ENCODE results near the gene CDC45. TPM values are rescaled to one million over a fixed set of nuclear protein-coding genes. Genes with fewer than 3 reads are reported as not detected.
"Not testable (repeated sequence)": the region's sequence is repeated elsewhere in the genome, so short reads cannot be mapped to it uniquely, and the experiment has no call there.

The CDC45 gene
- total RNA-seq, 2 donors from 2014 or later: 2.7 to 7.0 TPM

DNA sequence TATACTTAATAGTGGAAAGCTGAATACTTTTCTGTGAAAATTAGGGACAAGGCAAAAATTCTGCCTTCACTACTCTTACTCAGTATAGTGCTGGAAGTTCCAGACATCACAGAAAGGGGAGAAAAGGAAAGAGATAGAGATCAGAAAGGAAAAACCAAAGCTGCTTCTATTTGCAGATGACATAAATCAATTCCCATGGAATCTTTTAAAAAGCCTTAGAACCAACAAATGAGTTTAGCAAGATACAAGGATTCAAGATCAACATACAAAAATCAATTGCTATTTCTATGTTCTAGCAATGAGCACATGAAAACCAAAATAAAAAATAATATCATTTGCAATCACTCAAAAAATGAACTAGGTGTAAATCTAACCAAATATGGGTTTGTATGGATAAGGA is 60.7 kb downstream of the CDC45 start:
- intact Hi-C loops (cut with DNase I, micrococcal nuclease): no loop called here
- ATAC-seq (no peak), DNase-seq (no peak)

- DNase-seq (peak; percentile 65 to 72), ATAC-seq (peak; percentile 100)
- intact Hi-C loops (cut with DNase I, micrococcal nuclease): no loop called here
Observed at GRCh38 chr22:19543970-19544708, 64.4 kb downstream of the CDC45 start.

DNA sequence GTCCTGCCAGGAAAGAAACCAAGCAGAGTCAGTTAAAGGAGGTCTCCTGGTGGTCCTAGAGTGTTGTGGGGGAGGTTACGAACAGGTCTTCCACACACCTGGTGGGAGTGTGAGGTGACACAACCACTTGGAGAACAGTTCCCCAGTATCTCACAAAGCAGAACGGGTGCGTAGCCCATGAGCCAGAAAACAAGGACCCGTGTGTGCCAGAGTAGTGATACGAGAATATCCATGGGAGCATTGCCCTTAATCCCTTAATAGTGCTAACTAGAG is 66.2 kb downstream of the CDC45 start:
- intact Hi-C loops (cut with DNase I, micrococcal nuclease): no loop called here
- DNase-seq (no peak), ATAC-seq (no peak)

DNA sequence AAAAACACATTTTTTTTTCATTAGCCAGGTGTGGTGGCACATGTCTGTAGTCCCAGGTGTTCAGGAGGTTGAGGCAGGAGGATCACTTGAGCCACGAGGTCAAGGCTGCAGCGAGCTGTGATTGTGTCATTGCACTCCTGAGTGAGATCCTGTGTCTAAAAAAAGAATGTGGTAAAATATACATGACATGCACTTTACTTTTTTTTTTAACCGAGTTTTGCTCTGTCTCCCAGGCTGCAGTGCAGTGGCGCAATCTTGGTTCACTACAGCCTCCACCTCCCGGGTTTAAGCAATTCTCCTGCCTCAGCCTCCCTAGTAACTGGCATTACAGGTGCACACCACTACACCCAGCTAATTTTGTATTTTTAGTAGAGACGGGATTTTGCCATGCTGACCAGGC is 67.0 kb downstream of the CDC45 start:
- intact Hi-C loops (cut with DNase I, micrococcal nuclease): no loop called here
- no peak for ATAC-seq
- DNase-seq: no peak

DNA sequence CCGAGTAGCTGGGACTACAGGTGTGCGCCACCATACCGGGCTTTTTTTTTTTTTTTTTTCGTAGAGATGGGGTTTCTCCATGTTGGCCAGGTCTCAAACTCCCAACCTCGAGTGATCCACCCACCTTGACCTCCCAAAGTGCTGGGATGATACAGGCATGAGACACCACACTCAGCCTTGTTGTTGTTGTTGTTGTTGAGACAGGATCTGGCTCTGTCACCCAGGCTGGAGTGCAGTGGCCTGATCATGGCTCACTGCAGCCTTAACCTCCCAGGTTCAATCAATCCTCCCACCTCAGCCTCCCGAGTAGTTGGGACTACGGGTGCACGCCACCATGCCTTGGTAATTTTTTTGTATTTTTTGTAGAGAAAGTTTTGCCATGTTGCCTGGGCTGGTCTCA is 67.9 kb downstream of the CDC45 start:
- no peak for ATAC-seq
- intact Hi-C loops (cut with DNase I, micrococcal nuclease): no loop called here
- DNase-seq: no peak

DNA sequence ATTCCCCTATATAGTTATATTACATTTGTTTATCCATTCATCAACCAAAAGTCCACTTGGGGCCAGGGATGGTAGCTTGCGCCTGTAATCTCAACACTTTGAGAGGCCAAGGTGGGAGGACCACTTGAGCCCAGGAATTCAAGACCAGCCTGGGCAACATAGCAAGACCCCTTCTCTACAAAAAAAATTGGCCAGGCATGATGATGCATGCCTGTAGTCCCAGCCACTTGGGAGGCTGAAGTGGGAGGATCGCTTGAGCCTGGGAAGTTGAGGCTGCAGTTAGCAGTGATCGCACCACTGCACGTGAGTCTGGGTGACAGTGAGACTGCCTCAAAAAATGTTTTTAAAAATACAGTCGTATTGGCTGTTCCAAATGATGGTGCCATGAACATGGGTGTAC is 68.7 kb downstream of the CDC45 start:
- ATAC-seq; DNase-seq; intact Hi-C loops (cut with DNase I, micrococcal nuclease): not testable (repeated sequence)

GRCh38 chr22:19548964-19549363 is 69.2 kb downstream of the CDC45 start:
- ATAC-seq (no peak), DNase-seq (no peak)
- intact Hi-C loops (cut with DNase I, micrococcal nuclease): no loop called here

- ATAC-seq (no peak), DNase-seq (no peak)
- intact Hi-C loops (cut with DNase I, micrococcal nuclease): no loop called here
Observed at GRCh38 chr22:19549428-19549827, 69.7 kb downstream of the CDC45 start.

DNA sequence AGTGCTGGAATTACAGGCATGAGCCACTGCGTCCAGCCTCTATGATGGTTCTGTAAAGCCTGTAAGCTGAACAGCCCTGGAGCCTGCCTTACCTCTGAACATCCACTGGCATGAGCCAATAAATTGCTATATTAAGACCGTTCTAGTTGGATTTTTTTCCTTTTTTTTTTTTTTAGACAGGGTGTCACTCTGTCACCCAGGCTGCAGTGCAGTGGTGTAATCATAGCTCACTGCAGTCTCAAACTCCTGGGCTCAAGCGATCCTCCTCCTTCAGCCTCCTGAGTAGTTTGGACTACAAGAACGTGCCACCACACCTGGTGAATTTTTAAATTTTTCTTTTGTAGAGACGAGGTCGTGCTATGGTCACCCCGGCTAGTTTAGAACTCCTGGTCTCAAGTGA is 70.7 kb downstream of the CDC45 start:
- intact Hi-C loops (cut with DNase I, micrococcal nuclease): no loop called here
- DNase-seq: no peak

DNA sequence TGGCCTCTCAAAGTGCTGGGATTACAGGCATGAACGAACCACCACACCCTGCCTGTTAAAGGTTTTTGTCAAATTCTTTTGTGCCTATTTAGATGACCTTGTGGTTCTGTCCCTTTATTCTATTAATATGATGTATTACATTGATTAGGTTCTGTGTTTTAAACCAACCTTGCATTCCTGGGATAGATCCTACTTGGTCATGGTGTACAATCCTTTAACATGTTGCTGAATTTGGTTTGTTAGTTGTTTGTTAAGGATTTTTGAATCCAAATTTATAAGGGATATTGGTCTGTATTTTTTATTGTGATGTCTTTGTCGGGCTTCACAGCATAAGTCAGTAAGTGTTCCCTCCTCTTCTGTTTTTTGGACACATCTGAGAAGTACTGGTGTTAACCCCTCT is 73.5 kb downstream of the CDC45 start:
- DNase-seq: no peak
- ATAC-seq: no peak
- intact Hi-C loops (cut with DNase I, micrococcal nuclease): no loop called here

More for the DNA sequence above, 70.7 kb downstream of the CDC45 start:
- no peak for ATAC-seq

- ATAC-seq (no peak), DNase-seq (no peak)
- intact Hi-C loops (cut with DNase I, micrococcal nuclease): no loop called here
Observed at GRCh38 chr22:19554834-19555404, 75.2 kb downstream of the CDC45 start.

DNA sequence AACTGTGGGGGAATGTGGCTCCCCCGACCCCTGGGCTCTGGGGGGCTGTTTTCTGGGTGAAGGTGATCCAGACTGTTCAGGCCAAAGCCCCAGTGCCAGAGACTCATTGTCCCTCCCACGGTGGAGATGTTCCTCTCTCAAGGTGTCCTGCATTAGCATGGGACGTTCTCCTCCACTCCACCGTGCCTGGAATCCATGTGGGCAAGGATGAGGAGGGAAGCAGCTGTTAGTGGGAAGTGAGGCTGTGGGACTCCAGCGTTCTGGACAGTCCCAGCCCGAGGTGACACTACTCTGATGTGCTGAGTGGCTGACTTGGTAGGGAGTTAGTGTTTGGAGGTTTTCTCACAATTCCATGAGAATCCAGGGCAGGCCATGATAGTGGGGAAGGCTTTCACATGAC is 75.9 kb downstream of the CDC45 start:
- DNase-seq (no peak), ATAC-seq (no peak)
- intact Hi-C loops (cut with DNase I, micrococcal nuclease): no loop called here

- intact Hi-C loops (cut with DNase I, micrococcal nuclease): no loop called here
- ATAC-seq: no peak
Observed at GRCh38 chr22:19556963-19557545, 77.3 kb downstream of the CDC45 start.

DNA sequence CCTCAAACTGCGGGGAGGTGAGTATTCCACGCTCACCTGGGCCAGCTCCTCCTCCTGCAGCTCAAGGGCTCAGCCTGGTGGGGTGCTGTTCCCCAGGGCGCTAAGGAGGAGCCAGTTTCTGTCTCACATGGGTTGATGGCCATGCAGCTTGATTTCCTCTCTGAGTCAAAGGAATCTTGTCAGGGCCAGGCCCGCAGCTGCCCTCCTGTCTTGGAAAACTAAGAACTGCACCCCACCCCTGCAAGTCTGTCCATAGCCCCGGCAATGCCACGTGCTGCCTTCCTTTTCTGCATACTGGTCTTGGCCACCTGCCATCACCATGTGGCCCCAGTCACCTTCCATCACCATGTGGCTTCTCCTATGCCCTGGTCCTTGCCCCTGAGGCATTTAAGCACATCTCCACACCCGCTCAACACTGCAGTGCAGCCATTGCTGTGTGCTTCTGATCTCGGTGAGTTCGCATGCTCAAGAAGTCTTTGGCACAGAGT is 79.6 kb downstream of the CDC45 start:
- no peak for ATAC-seq
- no peak for DNase-seq
- intact Hi-C loops (cut with DNase I, micrococcal nuclease): no loop called here

More at GRCh38 chr22:19556963-19557545, 77.3 kb downstream of the CDC45 start:
- DNase-seq: no peak

GRCh38 chr22:19559956-19560355 is 80.2 kb downstream of the CDC45 start:
- intact Hi-C loops (cut with DNase I, micrococcal nuclease): no loop called here
- DNase-seq (no peak), ATAC-seq (no peak)

DNA sequence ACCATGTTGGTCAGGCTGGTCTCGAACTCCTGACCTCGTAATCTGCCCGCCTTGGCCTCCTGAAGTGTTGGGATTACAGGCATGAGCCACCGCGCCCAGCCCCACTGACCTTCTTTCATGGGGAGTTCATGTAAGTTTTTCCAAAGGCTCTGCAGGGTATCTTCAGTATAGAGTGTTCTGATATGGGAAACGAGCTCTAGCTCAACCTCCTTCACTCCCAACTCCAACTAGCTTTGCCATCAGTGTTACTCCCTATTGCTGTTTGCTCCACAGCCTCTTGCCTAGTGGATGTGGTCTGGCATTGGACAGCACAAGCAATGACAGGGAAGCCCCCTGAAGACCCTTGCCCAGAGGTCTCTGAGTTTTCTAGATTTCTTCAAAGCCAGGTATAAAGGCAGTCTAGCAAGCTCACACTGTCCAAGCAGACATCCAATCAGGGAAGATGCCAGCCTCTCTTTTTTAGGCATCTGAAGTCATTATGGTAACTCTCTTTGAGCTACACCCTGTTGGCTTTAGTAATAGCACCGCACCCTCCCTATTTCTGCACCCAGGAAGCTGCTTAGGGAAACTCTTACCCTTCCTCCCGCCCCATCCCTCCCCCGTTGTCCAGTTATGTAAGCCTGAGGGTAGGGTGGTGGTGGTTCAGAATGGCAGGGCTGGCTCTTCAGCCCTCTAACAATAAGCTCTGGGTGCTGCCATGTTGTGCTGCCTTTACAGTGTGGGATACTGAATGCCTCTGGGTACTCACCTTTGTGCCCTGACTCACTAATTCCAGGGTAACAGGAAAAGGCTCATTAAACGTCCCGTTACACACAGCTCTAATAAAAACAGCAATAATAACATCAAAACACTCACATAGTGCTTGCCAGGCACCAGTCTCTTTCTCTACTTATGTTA is 85.9 kb downstream of the CDC45 start:
- ATAC-seq (no peak), DNase-seq (no peak)
- intact Hi-C loops (cut with DNase I, micrococcal nuclease): no loop called here

DNA sequence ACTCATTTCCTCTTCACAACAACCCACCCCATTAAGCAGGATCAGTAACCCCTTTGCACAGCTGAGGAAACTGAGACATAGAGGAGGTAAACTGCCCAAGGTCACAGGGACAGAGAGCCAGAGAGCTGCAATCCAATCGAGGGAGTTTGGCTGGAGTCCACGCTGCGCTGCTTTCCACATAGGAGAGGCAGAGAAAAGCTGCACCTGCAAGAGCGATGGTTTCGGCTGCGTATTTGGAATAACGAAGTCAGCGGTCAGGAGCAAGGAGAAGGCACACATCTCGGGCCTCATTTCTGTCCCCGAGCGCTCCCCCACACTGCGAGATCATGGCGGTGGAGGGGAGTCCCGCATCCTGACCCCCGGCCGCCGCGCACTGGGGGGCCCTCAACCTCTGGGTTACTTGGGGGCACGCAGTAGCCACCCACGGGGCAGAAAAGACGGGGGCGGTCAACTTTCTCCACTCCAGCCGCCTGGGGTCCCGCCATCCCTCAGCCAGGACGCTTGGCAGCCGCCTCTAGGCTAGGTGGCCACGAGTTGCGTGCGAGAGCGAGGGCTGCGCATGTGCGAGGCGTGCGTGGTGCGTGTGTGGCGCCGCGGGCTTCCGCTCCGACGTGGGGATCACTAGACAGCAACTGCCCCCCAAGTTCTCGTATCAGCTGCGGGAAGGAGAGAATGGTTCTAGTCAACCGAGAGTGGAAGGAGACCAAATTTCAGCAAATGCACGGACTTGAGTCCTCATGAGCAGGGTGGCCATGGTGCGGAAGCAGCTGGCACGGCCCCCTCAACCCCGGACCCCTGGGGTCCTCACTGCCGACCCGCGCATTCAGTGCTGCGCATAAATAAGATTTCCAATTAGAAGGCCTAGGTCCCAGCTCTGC is 86.8 kb downstream of the CDC45 start:
- intact Hi-C loops (cut with DNase I, micrococcal nuclease): no loop called here

GRCh38 chr22:19567157-19568009 is 87.7 kb downstream of the CDC45 start:
- ATAC-seq (no peak), DNase-seq (no peak)
- intact Hi-C loops (cut with DNase I, micrococcal nuclease): no loop called here

More for the DNA sequence above, 86.8 kb downstream of the CDC45 start:
- no peak for DNase-seq
- ATAC-seq: no peak

Data from left colon (tissue), 2 donors.